ENCODE results near the gene IGSF9B.
"Not testable (repeated sequence)": the region's sequence is repeated elsewhere in the genome, so short reads cannot be mapped to it uniquely, and the experiment has no call there.

The IGSF9B gene, protein sequence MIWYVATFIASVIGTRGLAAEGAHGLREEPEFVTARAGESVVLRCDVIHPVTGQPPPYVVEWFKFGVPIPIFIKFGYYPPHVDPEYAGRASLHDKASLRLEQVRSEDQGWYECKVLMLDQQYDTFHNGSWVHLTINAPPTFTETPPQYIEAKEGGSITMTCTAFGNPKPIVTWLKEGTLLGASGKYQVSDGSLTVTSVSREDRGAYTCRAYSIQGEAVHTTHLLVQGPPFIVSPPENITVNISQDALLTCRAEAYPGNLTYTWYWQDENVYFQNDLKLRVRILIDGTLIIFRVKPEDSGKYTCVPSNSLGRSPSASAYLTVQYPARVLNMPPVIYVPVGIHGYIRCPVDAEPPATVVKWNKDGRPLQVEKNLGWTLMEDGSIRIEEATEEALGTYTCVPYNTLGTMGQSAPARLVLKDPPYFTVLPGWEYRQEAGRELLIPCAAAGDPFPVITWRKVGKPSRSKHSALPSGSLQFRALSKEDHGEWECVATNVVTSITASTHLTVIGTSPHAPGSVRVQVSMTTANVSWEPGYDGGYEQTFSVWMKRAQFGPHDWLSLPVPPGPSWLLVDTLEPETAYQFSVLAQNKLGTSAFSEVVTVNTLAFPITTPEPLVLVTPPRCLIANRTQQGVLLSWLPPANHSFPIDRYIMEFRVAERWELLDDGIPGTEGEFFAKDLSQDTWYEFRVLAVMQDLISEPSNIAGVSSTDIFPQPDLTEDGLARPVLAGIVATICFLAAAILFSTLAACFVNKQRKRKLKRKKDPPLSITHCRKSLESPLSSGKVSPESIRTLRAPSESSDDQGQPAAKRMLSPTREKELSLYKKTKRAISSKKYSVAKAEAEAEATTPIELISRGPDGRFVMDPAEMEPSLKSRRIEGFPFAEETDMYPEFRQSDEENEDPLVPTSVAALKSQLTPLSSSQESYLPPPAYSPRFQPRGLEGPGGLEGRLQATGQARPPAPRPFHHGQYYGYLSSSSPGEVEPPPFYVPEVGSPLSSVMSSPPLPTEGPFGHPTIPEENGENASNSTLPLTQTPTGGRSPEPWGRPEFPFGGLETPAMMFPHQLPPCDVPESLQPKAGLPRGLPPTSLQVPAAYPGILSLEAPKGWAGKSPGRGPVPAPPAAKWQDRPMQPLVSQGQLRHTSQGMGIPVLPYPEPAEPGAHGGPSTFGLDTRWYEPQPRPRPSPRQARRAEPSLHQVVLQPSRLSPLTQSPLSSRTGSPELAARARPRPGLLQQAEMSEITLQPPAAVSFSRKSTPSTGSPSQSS (N-terminal part only)

DNA sequence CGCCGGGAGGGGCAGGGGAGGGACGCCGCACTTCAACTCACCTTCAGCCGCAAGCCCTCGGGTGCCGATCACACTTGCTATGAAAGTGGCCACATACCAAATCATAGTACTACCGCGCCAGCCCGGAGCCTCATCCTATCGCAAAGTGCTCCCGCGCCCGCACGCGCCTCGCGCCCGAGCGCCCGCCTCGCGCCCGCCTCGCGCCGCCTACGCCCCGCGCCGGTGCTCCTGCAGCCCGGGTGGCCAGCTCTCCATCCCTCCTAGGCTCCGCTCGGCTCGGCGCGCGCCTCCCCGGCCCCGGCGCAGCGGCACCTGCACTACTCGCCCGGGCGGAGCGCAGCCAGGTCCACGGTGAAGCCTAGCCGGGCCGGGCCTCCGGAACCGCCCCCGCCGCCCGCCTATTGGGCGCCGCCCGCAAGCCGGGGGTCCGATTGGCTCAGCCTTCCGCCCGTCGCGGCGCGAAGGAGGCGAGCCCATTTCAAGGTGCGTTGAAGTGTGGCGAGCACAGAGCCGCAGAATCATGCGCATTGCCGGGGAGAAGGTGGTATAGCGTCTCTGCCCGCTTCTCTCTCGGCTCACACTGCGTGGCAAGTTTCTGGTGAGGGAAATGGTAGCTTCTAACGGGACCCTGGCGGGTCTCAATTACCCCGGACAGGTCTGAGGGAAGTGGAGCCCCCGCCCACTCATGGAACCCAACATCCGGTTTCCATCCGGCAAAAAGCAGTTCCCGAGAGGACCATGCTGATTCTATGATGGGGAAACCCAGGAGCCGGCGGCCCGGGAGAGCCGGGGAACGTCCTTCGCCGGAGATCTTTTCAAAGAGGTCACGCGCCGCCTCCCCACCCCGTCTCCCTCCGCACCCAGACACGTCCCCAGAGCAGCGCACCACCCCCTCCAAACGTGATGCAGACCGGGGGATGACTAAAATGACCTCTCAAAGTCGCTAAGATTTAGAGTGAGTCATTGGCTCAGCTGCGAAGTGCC lies at the start of gene IGSF9B:
IGSF9B (minus strand) TSS at position 319 of the 984 bp plus-strand sequence; CDS start at position 105, 214 bp downstream.
- peak in 55 of 56 donors; percentile 13 to 94 (median 79) for DNase-seq

DNA sequence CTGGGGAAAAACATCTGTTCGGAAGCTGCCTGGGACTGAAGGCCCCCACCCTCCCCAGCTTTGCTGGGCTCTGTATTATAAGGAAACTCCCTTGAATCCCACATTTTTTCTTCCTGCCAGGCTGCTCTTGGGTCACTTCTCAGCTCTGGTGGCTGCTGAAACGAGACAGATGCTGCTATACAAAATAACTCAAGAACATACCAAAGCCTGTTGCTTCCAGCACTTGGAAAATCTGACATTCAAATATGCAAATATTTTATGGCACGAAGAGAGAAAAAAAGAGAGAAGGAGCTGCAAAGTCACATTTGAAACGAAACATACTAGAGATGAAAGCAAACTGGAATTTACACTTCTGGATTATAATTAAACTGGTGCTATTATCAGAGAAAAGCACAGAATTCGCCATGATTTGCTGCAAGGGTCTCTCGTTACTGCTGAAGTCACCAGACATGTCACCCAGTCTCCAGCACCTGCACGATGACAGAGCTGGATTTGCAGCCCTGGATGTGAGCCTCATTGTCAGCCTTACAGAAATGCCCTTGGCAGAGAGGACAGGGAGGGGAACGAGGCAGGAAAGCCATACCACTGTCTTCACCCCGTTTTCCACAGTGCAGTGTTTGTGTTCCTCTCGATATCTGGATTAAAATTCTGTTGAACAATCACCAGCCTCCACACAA lies 47.9 kb upstream of the IGSF9B start:
- DNase-seq: peak in 7 of 56 donors; percentile 8 to 33 (median 18)

DNA sequence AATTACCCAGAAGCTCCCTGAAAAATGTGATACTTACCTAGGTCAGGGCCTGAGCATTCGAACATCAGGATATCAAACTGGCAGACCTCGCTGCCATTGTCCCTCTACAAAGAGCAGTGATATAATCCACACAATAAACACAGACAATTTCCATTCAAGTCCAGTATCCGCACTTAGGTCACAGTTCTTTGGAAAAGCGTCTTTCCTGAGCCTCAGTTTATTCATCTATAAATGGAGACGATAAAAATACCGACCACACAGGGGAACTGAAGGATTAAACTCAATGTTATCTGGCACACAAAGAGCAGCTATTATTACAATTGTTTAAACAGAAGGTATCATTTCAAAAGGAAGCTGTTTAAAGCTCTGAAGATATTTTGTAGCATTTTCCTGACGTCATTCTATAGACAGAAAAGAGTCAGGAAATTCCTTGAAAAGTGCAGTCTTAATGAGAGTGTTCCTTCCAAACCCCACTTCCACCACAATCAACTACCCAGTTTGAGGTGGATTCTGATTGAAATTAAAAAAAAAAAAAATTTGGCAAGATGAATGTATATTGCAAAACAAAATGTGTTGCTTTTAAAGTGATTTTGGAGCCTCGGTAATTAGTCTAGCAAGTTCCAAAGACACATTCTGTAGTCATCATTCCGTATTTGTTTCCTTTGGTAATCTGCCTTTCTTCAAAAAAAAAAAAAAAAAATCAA lies 47.2 kb upstream of the IGSF9B start:
- no peak for DNase-seq

DNA sequence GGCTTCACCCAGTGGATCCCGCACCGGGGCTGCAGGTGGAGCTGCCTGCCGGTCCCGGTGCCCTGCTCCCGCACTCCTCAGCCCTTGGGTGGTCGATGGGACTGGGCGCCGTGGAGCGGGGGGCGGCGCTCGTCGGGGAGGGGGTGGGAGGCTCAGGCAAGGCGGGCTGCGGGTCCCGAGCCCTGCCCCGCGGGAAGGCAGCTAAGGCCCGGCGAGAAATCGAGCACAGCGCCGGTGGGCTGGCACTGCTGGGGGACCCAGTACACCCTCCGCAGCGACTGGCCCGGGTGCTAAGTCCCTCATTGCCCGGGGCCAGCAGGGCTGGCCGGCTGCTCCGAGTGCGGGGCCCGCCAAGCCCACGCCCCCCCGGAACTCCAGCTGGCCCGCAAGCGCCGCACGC lies 46.1 kb upstream of the IGSF9B start:
- not testable (repeated sequence) for DNase-seq

DNA sequence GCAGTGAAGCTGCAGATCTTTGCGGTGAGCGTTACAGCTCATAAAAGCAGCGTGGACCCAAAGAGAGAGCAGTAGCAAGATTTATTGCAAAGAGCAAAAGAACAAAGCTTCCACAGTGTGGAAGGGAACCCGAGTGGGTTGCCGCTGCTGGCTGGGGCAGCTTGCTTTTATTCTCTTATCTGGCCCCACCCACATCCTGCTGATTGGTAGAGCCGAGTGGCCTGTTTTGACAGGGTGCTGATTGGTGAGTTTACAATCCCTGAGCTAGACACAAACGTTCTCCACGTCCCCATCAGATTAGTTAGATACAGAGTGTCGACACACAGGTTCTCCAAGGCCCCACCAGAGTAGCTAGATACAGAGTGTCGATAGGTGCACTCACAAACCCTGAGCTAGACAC lies 45.6 kb upstream of the IGSF9B start:
- not testable (repeated sequence) for DNase-seq

DNA sequence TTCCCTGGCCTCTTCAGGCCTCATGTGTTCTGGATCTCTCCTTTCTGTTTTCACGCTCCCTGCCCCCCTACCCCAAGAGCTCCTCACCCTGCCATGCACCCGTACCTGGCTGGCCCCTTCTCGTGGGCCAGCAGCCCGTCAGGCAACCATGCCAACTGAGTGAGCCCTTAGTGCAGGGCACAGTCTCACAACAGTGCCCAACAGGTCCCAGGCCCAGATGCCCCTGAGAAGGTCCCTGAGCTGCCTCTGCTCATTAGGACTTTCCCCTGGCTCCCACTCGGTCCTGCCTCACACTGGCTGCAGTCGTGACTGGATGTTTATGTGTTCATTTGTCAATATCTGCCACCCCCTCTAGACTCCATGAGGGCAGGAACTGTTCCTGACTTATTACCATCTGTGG lies 44.8 kb upstream of the IGSF9B start:
- no peak for DNase-seq

DNA sequence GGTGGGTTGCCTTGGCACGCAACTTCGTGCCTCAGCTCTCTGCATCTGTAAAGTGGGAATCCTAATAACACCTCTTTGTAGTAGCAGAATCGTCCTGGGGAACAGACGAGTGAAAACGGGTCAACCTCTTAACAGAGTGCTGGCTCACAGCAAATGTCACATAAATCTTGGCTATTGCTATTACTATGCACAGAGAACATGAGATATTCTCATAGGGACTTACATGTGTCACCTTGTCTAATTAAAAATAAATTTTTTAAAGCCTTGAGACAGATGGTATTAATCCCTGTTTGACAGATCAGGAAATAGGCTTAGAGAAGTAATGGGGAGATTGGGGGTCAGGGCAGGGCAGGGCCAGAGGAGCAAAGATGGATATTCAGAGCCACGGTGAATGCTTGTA lies 44.3 kb upstream of the IGSF9B start:
- no peak for DNase-seq

DNA sequence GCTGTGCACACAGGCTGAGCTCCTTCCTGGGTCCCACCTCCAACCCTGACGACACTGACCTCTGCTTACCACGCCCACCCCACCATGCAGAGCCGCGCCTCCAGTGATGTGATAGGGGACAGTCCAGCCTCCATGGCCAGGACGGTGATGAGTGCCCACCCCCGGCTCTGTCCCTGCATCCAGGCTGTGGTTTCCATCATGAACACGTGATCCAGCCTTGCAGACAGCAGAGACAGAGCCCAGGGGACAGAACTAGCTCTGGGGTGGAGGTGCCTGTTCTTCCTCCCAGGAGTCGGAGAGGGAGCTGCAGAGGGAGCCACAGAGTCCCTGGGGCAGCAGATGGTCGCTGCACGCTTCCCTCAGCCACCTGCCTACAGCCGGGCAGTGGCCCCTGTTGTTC lies 42.6 kb upstream of the IGSF9B start:
- DNase-seq: no peak

DNA sequence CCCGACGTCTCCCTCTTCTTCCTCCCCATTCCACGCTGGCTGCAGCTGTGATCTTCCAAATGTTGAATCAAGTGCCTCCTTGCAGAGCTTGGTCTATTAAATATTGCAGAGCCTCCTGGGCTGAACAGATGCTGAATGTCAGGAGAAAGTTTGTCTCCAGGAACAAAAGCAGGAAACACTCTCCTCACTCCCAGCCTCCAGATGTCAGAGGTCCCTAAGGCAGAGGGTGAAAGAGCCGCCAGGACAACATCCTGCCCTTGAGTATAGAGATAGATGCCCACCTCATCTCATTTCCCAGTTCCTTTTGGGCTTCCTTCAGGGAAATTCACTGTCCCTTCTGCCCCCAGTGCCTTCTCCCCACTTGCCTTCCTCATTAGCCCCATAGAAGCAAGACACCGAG lies 40.8 kb upstream of the IGSF9B start:
- DNase-seq: no peak

DNA sequence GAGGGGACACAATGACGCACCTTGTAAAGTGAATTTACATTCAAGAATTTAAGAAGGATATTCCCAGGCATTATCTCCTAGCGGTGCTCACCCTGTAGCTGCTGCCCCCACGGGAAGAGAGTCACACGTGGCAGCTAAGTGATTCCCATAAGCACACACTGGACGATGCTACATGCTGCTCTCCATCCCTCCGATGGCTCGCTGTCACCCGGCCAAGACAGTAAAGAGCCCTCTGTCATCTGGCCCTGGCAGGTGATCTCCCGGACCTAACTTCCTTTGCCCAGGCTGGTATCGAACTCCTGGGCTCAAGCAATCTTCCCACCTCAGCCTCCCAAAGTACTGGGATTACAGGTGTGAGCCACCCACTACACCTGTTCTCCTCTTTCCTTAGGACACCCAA lies 39.9 kb upstream of the IGSF9B start:
- no peak for DNase-seq

DNA sequence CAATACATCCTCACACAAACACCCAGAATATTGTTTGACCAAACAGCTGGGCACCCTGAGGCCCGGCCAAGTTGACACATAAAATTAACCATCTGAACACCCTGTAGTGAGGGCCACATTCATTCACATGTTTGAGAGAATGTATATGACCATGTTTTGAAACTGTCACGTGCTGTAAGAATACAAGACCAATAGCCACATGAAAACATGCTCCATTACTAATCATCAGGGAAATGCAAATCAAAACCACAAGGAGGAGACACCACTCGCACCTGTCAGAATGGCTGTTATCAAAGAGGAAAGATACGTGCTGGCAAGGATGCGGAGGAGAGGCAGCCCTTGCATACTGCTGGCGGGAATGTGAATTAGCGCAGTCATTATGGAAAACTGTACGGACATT lies 38.3 kb upstream of the IGSF9B start:
- no peak for DNase-seq

DNA sequence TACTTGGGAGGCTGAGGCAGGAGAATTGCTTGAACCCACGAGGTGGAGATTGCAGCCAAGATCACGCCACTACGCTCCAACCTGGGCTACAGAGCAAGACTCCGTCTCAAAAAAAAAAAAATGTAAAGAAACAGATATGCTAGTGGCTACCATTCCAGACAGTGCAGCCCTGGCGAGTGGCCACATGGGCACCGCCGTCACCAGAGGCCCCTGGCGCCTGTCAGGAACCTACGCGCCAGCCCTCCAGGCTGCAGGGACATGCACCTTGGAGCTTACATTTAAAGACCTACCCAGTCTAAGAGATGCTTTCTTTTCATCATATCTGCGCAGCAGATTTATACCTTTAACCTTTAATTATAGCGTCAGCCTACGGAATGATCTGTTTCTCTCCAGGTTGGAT lies 37.2 kb upstream of the IGSF9B start:
- DNase-seq: no peak

DNA sequence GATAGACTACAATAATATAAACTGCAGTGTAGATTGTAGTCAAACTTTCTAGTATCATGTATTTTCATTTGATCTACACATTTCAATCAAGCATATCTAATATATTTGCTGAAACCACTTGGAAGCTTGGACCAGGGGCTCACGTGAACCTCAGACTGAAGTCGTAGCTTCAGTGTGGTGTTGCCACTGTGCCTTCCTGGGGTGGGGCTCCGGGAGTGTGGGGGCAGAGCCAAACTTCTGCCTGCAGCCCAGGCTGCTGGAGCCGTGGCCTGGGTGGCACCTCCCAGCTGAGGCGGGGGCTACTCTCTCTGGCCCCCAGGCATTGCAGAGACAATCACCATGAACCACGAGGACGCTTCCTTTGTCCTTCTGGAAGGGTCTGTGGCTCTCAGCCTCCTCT lies 36.3 kb upstream of the IGSF9B start:
- DNase-seq: no peak

DNA sequence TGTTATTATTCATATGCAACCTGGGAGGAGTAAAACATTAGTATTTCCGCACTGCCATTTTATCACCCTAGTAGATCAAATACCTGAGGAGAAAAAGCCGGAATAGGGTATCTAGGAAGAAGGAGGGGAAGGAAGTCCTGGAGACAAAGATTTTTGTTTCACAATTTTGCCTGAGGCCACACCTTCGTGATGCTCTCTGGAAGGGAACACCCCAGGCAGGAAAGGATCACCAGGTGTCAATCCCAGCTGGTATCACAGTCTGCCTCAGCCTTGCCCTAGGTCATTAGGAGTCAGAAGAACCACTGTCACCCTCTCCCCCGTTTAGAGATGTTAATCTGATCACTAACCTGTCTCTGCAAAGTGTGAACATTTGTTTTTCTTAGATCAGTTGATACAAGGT lies 35.4 kb upstream of the IGSF9B start:
- no peak for DNase-seq

DNA sequence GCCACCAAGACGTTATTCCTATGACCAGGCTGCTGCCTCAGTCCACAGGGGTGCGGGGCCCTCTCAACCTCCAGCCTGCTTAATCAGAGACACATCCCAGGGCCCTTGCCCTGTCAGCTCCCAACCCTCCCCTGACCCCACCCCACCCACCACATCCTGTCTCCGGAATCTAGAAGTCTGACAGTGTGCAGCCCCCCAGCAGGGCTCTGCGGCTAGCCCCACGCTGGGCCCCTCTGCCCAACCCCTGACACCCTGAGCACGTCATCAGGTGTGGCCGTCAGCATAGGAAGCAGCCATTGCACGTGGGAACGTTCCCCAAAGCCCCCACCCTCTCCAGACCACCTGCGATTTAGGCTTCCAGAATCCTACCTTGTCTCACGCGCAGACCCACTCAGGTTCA lies 34.3 kb upstream of the IGSF9B start:
- no peak for DNase-seq

DNA sequence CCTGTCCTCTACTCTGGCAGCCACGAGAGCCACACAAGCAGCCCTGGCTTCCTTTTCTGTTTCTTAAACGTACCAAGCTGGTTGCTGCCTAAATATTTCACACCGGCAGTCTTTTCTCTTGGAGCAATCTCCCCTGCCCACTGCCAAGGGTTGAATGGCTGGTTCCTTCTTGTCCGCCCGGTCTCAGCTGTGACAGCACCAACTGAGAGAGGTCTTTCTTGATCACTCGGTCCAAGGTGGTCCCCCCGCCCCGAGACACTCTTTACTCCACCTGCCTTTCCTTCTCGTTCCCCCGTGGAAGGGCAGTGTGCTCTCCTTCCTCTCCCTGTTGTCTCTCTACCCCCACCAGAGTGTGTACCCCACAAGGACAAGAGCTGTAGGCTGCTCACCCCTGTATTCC lies 33.7 kb upstream of the IGSF9B start:
- DNase-seq: no peak

DNA sequence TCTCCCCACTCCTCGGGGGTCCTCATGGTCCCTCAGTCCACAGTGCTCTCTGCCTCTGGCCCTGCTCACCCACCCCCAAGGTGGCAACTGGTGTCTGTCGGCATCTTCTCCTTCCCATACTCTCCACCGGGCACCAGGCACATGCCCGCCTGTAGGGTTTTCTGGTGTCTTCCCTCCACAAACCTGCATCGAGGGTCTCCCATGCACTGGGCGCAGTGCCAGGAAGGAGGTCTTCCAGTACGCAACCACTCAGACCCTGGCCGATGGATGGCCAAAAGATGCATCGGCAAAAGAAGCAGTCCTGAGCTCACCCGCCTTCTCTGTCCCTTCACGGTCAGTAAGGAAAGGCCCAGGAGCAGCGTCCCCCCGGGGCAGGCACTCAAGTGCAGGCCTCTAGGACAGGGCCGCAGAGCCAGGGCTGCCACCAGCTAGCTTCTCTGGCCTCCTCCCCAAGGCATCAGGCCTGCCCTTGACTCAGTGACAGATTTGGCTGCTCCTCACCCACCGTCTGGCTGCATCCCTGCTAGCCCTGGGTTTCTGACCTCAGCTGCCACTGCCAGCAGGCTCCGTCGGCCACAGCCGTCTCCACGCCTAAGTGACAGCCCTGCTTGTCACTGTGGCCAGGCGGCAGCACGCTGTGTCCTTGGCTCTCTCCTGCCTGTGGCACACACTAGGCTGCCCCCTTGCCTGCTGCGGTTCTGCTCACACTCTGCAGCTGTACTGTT lies 32.1 kb upstream of the IGSF9B start:
- peak in 1 of 56 donors; percentile 4 for DNase-seq

DNA sequence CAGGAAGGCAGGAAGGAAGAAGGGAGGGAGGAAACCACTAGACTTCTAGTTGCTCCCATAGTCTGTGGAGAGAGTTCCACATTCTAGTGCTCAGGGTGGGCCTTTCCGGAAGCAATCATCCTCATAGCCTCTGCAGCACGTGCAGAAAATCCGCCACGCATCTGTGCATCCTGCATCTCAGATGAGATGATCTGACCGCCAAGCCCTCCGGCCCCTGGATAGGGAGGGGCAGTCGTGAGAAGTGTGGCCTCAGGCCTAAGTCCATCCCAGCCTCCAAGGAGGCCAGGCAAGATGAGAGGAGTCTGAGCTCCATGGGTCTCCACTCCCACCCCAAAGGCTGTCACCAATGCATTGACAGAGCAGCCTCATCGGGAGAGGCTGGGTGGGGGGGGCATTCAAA lies 30.4 kb upstream of the IGSF9B start:
- no peak for DNase-seq

Data from nucleus accumbens (tissue), 56 donors.